Measurements from ENCODE around the gene BABAM2.
"Not testable (repeated sequence)": the region's sequence is repeated elsewhere in the genome, so short reads cannot be mapped to it uniquely, and the experiment has no call there.

The BABAM2 gene

DNA sequence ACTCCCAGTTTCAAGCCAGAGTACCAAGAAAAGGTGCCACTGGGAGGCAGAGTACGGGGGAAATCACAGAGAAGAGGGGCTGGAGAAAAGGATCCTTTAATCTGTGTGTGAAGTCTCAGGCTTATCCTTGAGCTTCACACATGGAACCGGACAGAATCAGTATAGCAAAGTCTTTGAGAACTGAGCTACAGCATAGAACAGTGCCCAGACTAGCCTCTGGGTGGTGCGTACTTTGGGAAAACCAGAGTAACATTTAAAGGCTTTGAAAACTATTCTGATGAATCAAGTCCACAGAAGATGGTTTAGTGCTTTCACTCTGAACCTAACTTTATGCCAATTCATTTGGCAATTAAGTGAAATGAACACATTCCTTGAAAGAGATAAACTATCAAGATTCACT is 83.1 kb downstream of the BABAM2 start:
- FAIRE-seq (no peak), DNase-seq (ENCODE audit: low spot score) (no peak)

DNA sequence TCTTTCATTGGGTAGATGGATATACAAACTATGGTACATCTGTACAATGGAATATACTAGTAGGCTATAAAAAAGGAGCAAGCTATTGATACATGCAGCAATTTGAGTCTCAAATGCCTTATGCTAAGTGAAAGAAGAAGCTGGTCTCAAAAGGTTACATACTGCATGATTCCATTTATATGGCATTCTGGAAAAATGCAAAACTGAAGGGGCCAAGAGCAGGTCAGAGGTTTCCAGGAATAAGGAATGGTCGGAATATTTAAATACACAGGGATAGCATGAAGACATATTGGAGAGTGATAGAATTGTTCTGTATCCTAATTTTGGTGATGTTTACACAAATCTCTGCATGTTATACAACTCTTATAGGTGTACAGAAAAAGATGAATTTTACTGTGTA is 85.8 kb downstream of the BABAM2 start:
- FAIRE-seq, result no peak
- no peak for DNase-seq (ENCODE audit: low spot score)

DNA sequence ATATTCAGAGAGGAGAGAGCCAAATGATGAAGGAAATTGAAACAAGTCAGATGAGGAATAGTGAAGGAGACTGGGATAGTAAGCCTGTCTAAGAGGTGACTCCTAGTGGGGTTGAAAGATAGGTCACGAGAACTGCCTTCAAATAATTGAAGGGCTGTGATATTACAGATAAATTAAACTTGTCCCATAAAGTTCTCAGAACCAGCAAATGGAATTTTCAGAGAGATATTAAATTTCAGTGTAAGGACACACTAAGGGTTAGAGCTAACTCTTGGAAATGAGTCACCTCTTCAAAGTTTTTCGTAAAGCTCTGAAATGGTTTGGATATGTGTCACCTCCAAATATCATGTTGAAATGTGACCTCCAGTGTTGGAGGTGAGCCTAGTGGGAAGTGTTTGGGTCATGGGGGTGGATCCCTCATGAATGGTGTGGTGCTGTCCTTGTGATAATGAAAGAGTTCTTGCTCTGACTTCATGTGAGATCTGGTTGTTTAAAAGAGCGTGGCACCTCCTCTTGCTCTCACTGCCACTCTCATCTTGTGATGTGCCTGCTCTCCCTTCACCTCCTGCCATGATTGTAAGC is 87.3 kb downstream of the BABAM2 start:
- DNase-seq (ENCODE audit: low spot score) (peak; percentile 94), FAIRE-seq (peak; percentile 98)

DNA sequence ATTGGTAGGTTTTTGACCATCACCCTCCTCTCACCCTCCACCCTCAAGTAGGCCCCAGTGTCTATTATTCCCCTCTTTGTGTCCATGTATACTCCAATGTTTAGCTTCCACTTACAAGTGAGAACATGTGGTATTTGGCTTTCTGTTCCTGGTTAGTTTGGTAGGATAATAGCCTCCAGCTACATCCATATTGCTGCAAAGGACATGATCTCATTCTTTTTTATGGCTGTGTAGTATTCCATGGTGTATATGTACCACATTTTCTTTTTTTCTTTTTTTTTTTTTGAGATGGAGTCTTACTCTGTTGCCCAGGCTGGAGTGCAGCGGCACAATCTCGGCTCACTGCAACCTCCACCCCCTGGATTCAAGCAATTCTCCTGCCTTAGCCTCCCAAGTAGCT is 88.2 kb downstream of the BABAM2 start:
- FAIRE-seq; DNase-seq (ENCODE audit: low spot score): not testable (repeated sequence)

DNA sequence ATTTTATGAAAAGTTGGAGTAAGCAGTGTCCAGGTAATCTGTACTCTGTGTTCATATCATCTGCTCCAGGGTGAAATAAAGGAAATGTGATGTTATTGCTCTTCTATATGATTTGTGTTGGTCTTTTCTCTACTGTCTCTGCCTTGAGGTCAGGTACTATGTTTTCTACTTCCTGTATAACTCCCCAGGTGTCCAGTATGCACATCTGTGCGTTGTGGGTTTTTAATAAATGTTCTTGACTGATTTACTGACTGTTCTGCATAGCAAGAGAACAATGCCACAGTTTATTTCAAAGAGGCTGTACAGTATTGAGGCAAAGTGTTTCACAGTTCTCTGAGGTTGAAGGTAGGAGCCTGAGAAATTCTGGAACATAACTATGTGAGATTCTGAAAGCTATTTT is 89.7 kb downstream of the BABAM2 start:
- FAIRE-seq (no peak), DNase-seq (ENCODE audit: low spot score) (no peak)

DNA sequence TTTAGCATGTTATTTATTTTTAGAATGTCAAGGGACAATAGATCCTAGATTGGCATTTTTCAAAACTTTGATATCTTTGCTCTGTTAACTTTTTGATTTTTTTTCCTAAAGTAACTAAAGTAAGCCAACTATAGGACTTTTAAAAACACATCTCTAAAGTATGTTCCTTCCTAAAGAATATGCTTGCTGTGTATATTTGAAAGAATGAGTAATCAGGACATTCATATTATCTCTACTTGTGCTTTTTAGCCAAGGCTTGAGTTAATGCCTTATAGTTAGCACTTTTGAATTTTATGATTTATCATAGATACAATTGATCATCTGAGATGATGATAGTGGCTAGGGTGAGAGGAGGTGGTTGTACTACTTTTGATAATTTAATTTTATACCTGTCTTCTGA is 93.6 kb downstream of the BABAM2 start:
- DNase-seq (ENCODE audit: low spot score), result no peak
- no peak for FAIRE-seq

DNA sequence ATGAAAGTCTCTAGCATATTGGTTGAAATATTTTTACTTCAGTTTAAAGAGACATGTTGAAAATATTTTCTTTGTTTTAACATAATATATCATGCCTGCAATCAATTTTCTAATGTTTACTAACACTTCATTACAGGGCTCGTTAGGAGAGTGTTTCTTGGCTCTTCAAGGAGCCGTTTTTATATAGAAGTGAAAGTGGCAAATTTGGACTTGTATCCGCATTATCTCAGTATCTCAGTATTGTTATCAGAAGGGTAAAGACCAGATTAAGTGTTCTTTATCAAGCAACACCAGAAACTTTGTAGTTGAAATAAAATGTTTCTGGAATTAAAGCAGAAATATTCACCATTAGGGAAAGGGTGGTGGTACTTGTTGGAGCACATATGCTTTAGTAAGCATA is 97.8 kb downstream of the BABAM2 start:
- FAIRE-seq (no peak), DNase-seq (ENCODE audit: low spot score) (no peak)

DNA sequence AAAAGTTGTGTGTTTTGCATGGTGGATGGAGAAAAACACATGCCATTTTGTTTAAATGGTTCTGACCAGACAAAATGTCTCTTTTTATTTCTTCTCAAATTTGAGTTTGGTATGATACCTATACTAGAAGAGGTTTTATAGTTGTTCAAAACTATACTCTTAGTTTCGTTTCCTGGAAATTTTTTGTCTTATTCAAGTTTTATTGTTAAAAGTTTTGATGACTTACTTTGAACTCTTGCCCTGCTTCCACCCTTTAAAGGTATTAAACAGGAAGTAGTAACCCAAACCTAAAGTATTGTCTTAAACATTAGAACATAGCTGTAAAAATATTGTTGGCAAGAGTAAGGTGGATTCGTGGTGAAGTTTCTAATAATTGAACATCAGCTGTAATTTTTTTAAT is 98.2 kb downstream of the BABAM2 start:
- FAIRE-seq, result no peak
- no peak for DNase-seq (ENCODE audit: low spot score)

DNA sequence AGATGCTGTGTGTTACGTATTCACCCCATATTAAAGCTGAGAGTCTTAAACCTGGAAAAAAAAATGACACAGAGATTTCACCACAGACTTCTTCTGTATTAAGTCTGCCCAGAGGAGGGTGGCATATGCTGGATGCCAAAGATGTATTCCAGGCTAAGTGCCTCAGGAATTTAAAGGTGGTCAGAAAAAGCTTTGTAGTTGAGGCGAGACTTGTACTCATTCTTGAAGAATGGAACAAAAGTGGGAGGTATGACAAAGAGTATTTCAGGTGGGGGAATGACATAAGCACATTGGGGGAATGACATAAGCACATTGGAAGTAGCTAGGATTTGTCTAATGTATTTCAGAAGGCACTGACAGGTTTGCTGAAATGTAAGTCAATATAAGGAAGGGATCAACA is 98.6 kb downstream of the BABAM2 start:
- DNase-seq (ENCODE audit: low spot score), result peak; percentile 92
- FAIRE-seq, result peak; percentile 82

DNA sequence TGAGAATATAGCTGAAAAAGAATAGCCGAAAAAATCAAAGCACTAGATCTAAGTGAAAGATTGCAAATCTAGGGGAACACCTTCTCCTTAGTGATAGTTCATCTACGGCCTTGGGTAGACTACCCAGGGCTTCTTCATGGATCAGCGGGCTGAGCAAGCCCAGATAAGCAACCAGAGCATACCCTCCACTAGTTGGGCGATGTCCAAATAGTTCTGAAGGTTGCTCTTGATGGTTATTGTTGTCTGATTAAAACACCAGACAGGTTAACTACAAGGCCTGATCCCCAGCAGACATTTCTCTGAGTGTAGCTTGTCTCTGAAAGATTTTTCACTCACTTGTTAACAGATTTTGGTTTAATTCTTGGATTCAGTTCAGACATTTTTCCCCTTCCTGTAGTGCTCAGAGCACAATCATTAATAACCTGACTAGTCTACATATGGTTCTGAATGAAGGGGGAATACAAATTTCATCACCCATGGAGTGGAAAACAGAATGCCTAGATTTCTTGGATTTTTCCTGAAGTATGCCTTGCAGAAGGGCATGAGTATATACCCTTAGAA is 99.6 kb downstream of the BABAM2 start:
- FAIRE-seq (peak; percentile 95), DNase-seq (ENCODE audit: low spot score) (peak; percentile 81)

DNA sequence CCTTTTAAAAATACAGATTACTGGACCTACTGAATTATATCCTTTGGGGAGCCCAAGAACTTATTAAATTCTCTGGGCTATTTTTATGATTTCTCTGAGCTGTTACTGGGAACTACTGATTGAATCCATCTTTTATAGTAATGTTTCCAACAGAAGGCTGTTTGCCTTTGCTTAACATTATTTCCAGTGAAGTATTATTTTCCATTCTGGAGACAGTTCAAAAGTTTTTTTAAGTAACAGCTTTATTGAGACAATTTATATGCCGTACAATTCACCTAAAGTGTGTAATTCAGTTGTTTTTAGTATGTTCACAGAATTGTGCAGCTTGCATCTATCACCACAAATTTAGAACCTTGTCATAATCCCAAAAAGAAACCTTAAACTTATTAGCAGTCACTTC is 100.6 kb downstream of the BABAM2 start:
- FAIRE-seq (no peak), DNase-seq (ENCODE audit: low spot score) (no peak)

DNA sequence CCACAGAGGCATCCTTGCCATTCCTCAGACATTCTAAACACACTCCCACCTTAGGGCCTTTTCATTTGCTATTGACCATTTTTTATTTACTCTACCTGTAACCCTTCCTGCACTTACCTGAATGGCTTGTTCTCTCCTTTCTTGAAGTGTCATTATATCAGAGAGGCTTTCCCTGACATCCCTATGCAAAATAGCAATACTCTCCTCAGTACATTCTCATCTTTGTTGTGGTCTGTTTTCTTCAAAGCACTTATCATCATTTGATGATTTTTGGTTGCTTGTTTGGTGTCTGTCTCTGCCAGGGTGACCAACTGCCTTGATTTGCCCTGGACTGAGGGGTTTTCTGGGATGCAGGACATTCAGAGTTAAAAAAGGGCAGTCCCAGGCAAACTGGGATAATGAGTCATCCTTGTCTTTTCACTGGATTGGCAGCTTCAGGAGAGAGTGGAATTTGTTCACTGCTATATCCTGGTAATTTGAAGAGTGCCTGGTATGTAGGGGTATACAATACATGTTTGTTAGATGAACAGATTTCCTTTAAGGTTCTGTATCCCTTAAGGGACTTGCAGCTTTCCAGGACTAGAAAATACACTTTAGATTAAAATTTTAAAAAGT is 102.4 kb downstream of the BABAM2 start:
- peak; percentile 88 for FAIRE-seq

DNA sequence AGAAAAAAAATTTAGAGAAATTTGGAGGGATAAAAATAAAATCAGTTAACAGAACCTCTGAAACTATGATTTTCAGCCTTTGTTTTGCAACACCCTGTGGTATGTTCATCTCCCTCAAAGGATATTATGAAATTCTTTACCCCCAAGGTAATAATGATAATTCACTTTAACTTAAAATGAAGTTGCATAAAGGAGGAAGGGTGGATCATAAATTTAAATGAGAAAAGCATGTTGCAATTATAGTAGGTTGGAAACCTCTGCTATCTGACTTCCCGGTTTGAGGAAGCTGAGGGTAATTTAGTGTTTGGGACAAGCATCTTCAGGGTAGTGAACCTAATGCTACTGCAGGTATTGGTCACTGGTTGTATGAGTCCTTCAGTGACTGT is 102.9 kb downstream of the BABAM2 start:
- FAIRE-seq (no peak), DNase-seq (ENCODE audit: low spot score) (no peak)

More for the DNA sequence above, 102.4 kb downstream of the BABAM2 start:
- DNase-seq (ENCODE audit: low spot score), result peak; percentile 75

DNA sequence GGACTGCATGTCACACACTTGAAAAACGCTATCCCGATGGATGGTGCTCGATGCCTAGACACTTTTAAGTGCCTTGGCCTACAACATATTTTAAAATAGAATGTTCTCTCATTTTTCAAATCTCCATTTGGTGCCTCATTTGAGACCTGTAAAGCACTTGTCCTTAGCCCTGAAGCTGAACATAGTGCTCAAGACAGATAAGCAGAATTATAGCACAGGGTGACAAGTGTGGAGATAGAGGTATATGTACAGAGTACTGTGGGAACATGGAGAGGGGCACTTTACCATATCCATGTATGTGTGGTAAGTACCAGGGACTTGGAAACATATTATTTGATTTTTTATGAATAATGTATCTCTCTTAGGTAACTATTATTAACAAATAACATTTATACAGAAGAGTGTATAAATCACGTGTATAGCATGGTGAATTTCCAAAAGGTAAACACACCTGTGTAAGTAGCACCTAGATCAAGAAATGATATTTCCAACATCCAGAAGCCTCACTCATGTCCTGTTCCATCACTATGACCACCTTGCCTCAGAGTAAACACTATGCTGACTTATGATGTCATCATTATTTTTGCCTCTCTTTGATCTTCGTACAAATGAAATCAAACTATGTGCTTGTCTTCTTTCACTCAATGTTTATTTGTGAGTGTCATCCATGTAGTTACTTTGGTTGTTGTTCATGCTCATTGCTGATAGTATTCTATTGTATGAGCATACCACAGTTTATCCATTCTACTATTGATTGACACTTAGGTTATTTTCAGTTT is 103.6 kb downstream of the BABAM2 start:
- FAIRE-seq (no peak), DNase-seq (ENCODE audit: low spot score) (no peak)

DNA sequence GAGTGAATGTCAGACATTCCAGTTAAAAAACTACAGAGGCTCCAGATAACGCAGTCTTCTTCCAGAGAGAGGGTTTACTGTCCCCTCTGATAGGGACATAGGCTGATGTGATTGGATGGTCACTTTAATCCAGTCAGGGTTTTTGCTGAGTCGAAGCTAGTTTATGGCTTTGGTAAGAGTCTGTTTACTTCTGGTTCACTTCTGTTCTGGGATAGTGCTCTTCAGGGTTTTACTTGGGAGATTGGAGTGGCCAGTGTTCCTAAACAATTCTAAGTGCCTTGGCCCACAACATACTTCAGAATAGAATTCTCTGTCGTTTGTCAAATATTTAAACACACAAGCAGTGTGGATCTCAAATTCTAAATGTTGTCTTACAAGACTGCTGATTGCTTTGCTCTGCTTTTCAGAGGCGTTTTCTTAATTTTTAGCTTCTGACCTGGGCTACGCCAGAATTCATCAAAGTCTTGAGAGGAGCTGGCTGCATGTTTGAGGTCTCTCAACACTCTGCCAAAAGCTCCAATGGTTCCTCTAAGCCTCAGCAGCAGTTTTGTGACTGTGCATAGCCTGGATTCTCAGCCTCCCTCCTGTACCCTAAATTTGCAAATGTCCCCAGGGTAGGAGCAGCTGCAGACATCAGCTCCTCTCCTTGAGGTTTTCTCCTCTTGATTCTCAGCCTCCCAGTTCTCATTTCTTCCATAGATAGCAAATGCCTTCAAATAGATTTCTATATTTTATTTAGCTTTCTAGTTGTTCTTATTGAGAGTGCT is 105.8 kb downstream of the BABAM2 start:
- DNase-seq (ENCODE audit: low spot score) (no peak), FAIRE-seq (no peak)

DNA sequence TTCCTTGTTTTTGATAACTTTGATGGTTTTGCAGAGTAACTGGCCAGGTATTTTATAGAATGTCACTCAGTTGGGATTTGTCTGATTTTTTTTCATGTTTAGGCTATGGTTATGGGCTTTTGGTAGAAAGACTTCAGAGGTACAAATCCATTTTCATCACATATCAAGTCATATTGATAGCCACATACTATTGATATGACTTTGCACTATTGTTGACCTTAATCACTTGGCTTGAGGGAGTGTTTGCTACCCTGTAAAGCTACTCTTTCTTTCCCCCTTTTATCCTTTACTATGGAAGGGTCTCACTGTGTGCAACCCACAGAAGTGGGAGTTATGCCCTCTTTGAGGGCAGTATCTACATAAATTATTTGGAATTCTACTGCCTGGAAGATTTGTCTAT is 109.8 kb downstream of the BABAM2 start:
- DNase-seq (ENCODE audit: low spot score) (no peak), FAIRE-seq (no peak)

DNA sequence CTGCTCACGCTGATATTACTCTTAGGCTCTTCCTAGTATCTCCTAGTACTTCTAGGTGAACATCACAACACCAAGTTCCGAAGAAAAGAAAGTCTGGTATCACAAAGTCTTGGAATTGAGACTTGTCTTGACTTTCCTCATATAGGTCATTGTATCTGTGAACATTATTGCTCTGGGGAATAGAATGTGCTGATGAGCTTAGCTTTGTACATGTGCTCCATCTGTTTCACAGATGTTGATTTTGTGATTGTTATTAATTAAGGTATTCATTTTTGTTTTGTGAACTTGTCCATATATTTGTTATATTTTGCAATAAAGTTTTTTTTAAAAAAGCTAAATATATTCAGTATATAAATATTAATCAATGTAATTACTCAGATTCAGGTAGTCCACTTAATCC is 111.7 kb downstream of the BABAM2 start:
- FAIRE-seq, result no peak
- DNase-seq (ENCODE audit: low spot score), result no peak

DNA sequence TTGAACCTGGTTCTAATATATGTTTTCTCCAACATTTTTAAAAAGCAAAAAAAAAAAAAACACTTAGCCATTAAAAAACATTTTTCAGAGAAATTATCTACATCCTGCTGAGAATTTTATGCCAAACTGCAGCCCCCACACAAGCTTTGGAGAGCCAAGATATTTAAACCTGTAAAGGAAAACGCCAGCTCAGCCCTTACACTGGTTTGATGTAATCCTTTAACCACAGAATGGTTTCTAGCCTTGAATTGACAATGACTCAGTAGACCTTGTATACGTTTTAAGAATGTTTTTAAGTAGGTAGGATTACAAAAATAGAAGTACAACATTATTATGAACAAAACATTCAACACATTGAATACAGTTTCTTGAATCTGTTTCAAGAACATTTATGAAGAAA is 113.6 kb downstream of the BABAM2 start:
- FAIRE-seq, result peak; percentile 99
- DNase-seq (ENCODE audit: low spot score), result peak; percentile 75

DNA sequence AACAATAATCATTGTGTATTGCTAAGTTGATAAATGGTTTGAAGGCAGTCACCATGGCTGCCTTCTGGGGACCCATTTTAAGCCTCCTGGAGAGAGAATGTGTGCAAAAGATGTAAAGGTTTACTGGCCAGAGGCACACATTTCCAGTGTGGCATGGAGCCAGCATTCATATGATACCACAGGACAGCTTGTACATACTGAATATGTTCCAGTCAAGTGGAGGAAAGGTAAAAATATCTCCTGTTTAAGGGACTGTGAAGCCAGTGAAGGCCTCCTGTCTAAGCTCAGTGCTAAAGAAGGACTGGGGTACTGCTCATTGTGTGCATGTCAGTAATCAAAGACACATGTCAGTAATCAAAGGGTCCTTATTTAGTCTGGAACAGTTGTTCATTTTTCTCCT is 119.2 kb downstream of the BABAM2 start:
- no peak for DNase-seq (ENCODE audit: low spot score)
- no peak for FAIRE-seq

DNA sequence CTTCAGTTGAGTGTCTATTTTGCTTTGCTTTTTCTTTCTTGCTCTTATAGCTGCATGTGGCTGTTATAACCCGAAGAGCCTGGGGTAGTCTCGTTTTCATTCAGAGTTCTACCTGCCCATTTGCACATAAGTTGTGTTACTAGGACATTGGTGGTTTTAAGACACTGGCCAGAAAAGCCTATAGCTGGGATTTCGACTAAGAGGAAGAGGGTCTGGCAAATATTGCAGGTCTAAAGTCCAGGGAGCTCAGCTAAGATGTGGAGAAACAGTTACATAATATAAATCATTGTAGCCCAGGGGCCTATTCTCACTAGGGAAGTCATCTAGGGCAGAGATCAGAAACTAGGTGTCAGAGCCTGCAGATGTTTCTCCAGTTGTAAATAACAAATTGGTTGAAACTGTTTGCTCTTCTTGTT is 120.8 kb downstream of the BABAM2 start:
- no peak for FAIRE-seq
- no peak for DNase-seq (ENCODE audit: low spot score)

DNA sequence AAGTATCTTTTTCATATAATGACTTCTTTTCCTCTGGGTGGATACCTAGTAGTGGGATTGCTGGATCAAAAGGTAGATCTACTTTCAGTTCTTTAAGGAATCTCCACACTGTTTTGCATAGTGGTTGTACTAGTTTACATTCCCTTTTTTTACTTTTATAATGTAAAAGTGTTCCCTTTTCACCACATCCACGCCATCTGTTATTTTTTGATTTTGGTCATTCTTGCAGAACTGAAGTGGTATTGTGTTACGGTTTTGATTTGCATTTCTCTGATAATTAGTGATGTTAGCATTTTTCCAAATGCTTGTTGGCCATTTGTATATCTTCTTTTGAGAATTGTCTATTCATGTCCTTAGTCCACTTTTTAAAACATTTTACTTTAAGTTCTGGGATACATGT is 127.9 kb downstream of the BABAM2 start:
- not testable (repeated sequence) for DNase-seq (ENCODE audit: low spot score); FAIRE-seq

DNA sequence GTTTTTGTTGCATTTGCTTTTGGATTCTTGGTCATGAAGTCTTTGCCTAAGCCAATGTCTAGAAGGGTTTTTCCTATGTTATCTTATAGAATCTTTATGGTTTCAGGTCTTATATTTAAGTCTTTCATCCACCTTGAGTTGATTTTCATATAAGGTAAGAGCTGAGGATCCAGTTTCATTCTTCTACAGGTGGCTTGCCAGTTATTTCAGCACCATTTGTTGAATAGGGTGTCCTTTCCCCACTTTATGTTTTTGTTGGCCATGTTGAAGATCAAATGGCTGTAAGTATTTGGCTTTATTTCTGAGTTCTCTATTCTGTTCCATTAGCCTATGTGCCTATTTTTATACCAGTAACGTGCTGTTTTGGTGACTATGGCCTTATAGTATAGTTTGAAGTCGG is 129.0 kb downstream of the BABAM2 start:
- FAIRE-seq; DNase-seq (ENCODE audit: low spot score): not testable (repeated sequence)

Measured in RCC 7860 (cell line).